ENCODE measurements around the gene ARPC1A.

DNA sequence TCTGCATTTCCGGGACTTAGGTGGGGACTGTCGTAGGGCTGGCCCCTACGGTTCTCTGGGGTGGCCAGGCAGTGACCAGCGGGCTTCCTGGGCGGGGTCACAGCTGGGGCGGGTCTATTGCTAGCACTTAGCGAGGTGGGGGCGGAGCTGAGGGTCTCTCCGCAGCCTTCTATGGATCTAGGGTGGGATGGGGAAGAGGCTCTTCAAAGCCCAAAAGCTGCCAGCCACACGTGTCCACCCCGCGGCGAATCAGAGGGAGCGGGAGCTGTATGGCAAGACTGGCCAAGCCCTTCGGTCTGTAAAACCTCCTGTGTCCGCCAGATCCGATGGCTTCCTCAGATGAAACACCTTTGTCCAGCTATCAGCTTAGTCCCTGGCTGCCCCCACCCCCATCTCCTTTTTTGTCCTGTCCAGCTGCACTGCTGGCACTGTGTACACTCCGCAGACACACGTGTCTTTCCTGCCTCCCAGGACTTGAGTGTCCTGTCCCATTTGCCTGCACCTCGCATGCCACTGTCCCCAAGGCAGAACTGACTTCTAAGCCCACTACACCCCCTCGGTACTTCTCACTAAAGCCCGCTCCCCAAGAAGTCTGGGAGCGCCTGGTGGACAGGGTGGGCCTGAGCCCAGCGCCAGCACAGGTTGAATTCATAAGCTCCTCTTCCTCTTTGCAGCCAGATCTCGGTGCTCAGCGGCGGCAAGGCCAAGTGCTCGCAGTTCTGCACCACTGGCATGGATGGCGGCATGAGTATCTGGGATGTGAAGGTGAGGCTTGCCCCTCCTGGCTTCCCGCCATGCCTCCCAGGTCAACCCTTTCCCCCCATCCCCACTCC lies 67.9 kb downstream of the ARPC1A start:
- TF ChIP-seq, protein P1, sequence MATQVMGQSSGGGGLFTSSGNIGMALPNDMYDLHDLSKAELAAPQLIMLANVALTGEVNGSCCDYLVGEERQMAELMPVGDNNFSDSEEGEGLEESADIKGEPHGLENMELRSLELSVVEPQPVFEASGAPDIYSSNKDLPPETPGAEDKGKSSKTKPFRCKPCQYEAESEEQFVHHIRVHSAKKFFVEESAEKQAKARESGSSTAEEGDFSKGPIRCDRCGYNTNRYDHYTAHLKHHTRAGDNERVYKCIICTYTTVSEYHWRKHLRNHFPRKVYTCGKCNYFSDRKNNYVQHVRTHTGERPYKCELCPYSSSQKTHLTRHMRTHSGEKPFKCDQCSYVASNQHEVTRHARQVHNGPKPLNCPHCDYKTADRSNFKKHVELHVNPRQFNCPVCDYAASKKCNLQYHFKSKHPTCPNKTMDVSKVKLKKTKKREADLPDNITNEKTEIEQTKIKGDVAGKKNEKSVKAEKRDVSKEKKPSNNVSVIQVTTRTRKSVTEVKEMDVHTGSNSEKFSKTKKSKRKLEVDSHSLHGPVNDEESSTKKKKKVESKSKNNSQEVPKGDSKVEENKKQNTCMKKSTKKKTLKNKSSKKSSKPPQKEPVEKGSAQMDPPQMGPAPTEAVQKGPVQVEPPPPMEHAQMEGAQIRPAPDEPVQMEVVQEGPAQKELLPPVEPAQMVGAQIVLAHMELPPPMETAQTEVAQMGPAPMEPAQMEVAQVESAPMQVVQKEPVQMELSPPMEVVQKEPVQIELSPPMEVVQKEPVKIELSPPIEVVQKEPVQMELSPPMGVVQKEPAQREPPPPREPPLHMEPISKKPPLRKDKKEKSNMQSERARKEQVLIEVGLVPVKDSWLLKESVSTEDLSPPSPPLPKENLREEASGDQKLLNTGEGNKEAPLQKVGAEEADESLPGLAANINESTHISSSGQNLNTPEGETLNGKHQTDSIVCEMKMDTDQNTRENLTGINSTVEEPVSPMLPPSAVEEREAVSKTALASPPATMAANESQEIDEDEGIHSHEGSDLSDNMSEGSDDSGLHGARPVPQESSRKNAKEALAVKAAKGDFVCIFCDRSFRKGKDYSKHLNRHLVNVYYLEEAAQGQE (IDR thresholded peaks at IDR 0.05; ENCODE audit: insufficient read depth in 1 of 2, low read depth in 2 of 2, low read length in 2 of 2): no peak
- TF ChIP-seq SIN3A (IDR thresholded peaks at IDR 0.05; ENCODE audit: borderline replicate concordance, insufficient read depth, low read length): 0 out of 2 replicates have a peak, but pooled peaks have one; percentile 7
- no peak for TF ChIP-seq TAF1 (IDR thresholded peaks at IDR 0.05; ENCODE audit: borderline replicate concordance, insufficient read depth, low read length)
